Testis (tissue), 3 donors: ENCODE data around the gene PDK1. TPM values are rescaled to one million over a fixed set of nuclear protein-coding genes. Genes with fewer than 3 reads are reported as not detected.

Experiments
- DNase-seq: peaks from one replicate; pipeline ENCODE4 v3.0.0-alpha.2; 2019
- H3K27ac ChIP-seq, 2 donors: fragments of 200-600 bp; sonication (generic); one replicate each; pipeline ENCODE4 v1.5.1; 2019
- H3K27me3 ChIP-seq: fragments of 200-600 bp; sonication (generic); one replicate; pipeline ENCODE4 v1.5.1; 2019
- H3K36me3 ChIP-seq: fragments of 200-600 bp; sonication (generic); one replicate; pipeline ENCODE4 v1.5.1; 2017; ENCODE audit warnings: low read depth; ENCODE audit errors: missing control alignments
- H3K4me1 ChIP-seq: fragments of 200-600 bp; sonication (generic); one replicate; pipeline ENCODE4 v1.5.1; 2019
- H3K4me3 ChIP-seq, 2 donors: fragments of 200-600 bp; sonication (generic); one replicate each; pipeline ENCODE4 v1.5.1; 2017 to 2019
- H3K9me3 ChIP-seq: fragments of 200-600 bp; sonication (generic); one replicate; pipeline ENCODE4 v1.5.1; 2017
- CTCF ChIP-seq, 3 experiments: fragments of 450-650 bp in 2 of 3; fragments of 200-600 bp in 1 of 3; sonication (generic) in 1 of 3; IDR thresholded peaks; one replicate each; pipeline ENCODE4 v1.5.1; 2016 to 2019; ENCODE audit warnings: antibody characterized with exemption in 3 of 3, mild to moderate bottlenecking in 2 of 3, moderate library complexity in 1 of 3
- POLR2A ChIP-seq: fragments of 450-650 bp; IDR thresholded peaks from one replicate; pipeline ENCODE4 v1.6.1; 2017; ENCODE audit warnings: antibody characterized with exemption, mild to moderate bottlenecking, moderate library complexity
- WGBS, 2 donors: methylation state at CpG; one replicate each; pipeline ENCODE4 v1.1.5; 2018; 5-methylcytosine and 5-hydroxymethylcytosine counted together
- intact Hi-C: fragments of 100-400 bp; cut with DNase I; formaldehyde crosslinking; loops from one replicate; pipeline ENCODE4 v1.15.1; 2023; ENCODE audit warnings: low total_unique reads
- polyA plus RNA-seq: library from polyadenylated mRNA; stranded (reverse); fragments of 350-450 nt; fragmentation: Illumina TruSeq; extraction: RNeasy Lipid Tissue Mini Kit (QIAGEN cat#74804); gene quantifications from one replicate; pipeline ENCODE4 v1.2.3, GENCODE V29; 2014; ENCODE audit warnings: low read depth, low replicate concordance; ENCODE audit not compliant: insufficient read depth
- total RNA-seq, 2 donors: library from RNA; depleted of rRNA; stranded (reverse); fragments of >200 nt; gene quantifications; one replicate each; pipeline ENCODE4 v1.2.3, GENCODE V29; 2016

PDK1 gene
- total and polyA plus RNA-seq, 3 donors from 2014 or later: 13.4 to 28.7 (median 18.7) TPM

GRCh38 chr2:172607379-172607928 is 51.6 kb downstream of the PDK1 start:
- intact Hi-C loops: no loop called here
- Histone ChIP-seq H3K36me3 (no peaks in the 10 kb centered on the region), H3K4me1 (no peaks in the 10 kb centered on the region), H3K27ac (no peak overlapping the region), H3K27me3 (no peaks in the 10 kb centered on the region), H3K9me3 (no peaks in the 10 kb centered on the region), H3K4me3 (no peak overlapping the region)
- 97 to 99% methylated on average over 3 of the region's 3 CpGs for WGBS, 2 donors
- no peak for DNase-seq
- TF ChIP-seq CTCF (IDR thresholded peaks at IDR 0.05) (no peak), POLR2A (no peak)

DNA sequence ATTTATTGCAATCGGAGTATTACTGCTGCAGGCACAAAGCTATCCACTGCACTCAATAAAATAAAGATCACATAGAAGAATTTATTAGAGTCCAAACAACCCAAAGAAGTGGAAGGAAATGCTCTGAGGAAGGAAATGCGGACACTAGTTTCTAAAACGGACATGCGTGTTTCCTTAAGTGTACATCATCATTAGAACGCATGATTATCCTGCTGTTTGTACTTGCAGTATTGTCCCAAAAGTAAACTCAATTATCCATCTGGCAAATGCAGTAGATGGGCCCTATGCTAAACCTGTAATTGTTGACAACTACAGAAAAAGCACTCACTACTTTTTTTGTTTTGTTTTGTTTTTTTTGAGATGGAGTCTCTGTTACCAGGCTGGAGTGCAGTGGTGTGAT is 53.6 kb downstream of the PDK1 start:
- Histone ChIP-seq H3K4me1 (no peaks in the 10 kb centered on the region), H3K9me3 (no peaks in the 10 kb centered on the region), H3K4me3 (no peak overlapping the region), H3K36me3 (no peaks in the 10 kb centered on the region), H3K27me3 (no peaks in the 10 kb centered on the region), H3K27ac (no peak overlapping the region)
- WGBS, 2 donors: 92 to 96% methylated on average over 5 of the region's 5 CpGs
- TF ChIP-seq POLR2A (no peak), CTCF (IDR thresholded peaks at IDR 0.05) (no peak)
- DNase-seq: no peak
- intact Hi-C loops: no loop called here

DNA sequence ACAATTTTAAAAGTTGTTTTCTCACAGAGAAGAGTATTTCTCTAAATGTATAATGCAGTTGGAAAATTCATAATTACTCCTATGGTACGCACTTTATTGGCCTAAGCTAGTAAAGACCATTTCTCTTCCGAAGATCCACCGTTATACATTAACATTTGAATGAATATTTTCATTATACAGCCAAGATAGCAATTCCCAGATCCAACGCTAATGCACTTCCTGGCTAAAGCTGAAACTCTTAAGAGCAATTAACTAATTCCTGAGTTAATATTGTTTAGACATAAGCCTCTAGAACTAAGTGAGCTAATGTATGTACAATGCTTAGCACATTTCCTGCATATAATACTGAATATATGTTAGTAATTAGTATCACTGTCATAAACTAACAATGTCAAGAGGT is 56.2 kb downstream of the PDK1 start:
- TF ChIP-seq CTCF (IDR thresholded peaks at IDR 0.05) (no peak), POLR2A (no peak)
- H3K4me1 ChIP-seq: no peaks in the 10 kb centered on the region
- no peaks in the 10 kb centered on the region for H3K36me3 ChIP-seq
- H3K27me3 ChIP-seq: no peaks in the 10 kb centered on the region
- intact Hi-C loops: loop anchor here (10.0 kb wide), 1 partner anchor 93 kb away; no protein-coding TSS in a partner anchor
- no peaks in the 10 kb centered on the region for H3K9me3 ChIP-seq
- no peak for DNase-seq
- H3K4me3 ChIP-seq: no peak overlapping the region
- WGBS, 2 donors: 78% methylated on average over 4 of the region's 4 CpGs
- no peak overlapping the region for H3K27ac ChIP-seq

GRCh38 chr2:172613040-172613439 is 57.1 kb downstream of the PDK1 start:
- Histone ChIP-seq H3K9me3 (no peaks in the 10 kb centered on the region), H3K4me1 (no peaks in the 10 kb centered on the region), H3K4me3 (no peak overlapping the region), H3K36me3 (no peaks in the 10 kb centered on the region), H3K27ac (no peak overlapping the region), H3K27me3 (no peaks in the 10 kb centered on the region)
- intact Hi-C loops: loop anchor here (10.0 kb wide), 1 partner anchor 92 kb away; no protein-coding TSS in a partner anchor
- WGBS, 2 donors: 77 to 80% methylated on average over 4 of the region's 4 CpGs
- no peak for DNase-seq
- no peak for TF ChIP-seq CTCF (IDR thresholded peaks at IDR 0.05)
- no peak for TF ChIP-seq POLR2A

DNA sequence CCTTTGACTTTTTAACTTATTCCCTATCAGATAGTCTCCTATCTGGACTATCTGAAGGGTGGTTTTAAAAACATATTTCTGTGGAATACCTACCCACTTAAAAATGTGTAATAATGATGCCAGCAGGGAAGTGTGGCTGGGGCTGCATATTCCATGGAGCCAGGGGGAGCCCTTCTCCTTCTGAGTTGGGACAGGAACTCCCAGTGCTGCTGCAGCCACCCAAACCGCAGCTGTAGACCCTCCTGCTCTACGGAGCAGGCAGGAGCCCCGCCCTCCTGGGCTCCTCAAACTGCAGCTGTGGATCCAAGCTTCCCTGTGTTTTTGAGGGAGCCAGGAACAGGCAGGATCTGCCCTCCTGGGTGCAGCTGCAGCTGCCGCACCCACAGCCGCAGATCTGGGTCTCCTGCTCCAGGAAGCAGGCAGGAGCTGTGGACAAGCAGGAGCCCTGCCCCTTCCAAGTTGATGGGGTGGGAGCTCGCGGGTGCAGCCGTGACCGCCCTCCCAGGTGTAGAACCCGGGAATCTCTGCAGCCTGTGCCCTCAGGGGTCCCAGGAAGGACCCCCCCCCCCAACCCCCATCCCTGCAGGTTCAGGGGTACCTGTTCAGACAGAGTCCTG is 57.8 kb downstream of the PDK1 start:
- Histone ChIP-seq H3K27me3 (no peaks in the 10 kb centered on the region), H3K36me3 (no peaks in the 10 kb centered on the region), H3K27ac (no peak overlapping the region), H3K4me3 (no peak overlapping the region), H3K4me1 (no peaks in the 10 kb centered on the region), H3K9me3 (no peaks in the 10 kb centered on the region)
- no peak for TF ChIP-seq POLR2A
- no peak for TF ChIP-seq CTCF (IDR thresholded peaks at IDR 0.05)
- no peak for DNase-seq
- WGBS, 2 donors: 40 to 75% methylated on average over 2 to 10 of the region's 10 CpGs
- intact Hi-C loops: loop anchor here (10.0 kb wide), 1 partner anchor 91 kb away; no protein-coding TSS in a partner anchor
